ENCODE measurements around the gene SMYD1.

GRCh38 chr2:88159481-88159880 lies 91.9 kb downstream of the SMYD1 start:
- TF ChIP-seq CTCF (IDR thresholded peaks at IDR 0.05 in 2 of 3, conservative IDR thresholded peaks at IDR 0.05 in 1 of 3; ENCODE audit: control insufficient read depth in 2 of 3, extremely low read depth in 1 of 3, insufficient read depth in 1 of 3, low read depth in 3 of 3, low read length in 3 of 3) (no peak), POLR2AphosphoS5 (IDR thresholded peaks at IDR 0.05; ENCODE audit: low read length) (no peak), POLR2A (IDR thresholded peaks at IDR 0.05; ENCODE audit: low read depth, low read length) (no peak), MYC (IDR thresholded peaks at IDR 0.05; ENCODE audit: insufficient read depth, insufficient read length, insufficient replicate concordance, low read length, severe bottlenecking) (no peak), FOS (IDR thresholded peaks at IDR 0.05; ENCODE audit: borderline replicate concordance, extremely low read depth, insufficient read length) (no peak), ZBTB33 (IDR thresholded peaks at IDR 0.05) (no peak), PAX5 (IDR thresholded peaks at IDR 0.05; ENCODE audit: borderline replicate concordance, low read depth, low read length) (no peak), CBX3 (IDR thresholded peaks at IDR 0.05; ENCODE audit: borderline replicate concordance, low read depth) (no peak), DPF2 (IDR thresholded peaks at IDR 0.05) (no peak), SUZ12 (IDR thresholded peaks at IDR 0.05; ENCODE audit: unreplicated experiment) (no peak), ZNF687 (IDR thresholded peaks at IDR 0.05) (no peak), HDGF (IDR thresholded peaks at IDR 0.05) (no peak), USF1 (IDR thresholded peaks at IDR 0.05; ENCODE audit: borderline replicate concordance, extremely low read length, insufficient read depth, low read depth, low read length) (no peak)

Data from GM12878 (cell line).